ENCODE measurements around the gene MAP4K5. TPM values are rescaled to one million over a fixed set of nuclear protein-coding genes. Genes with fewer than 3 reads are reported as not detected.

MAP4K5 gene
- total and polyA plus RNA-seq, 2 of the 13 experiments (the other 11 are each of a cell fraction or from before 2014, with no cell fraction given) = 12.7 to 23.9 TPM

GRCh38 chr14:50395448-50395847 is 136.9 kb downstream of the MAP4K5 start (continued):
- TF ChIP-seq NPAS2 (CRISPR knock-in tag; IDR thresholded peaks at IDR 0.05; ENCODE audit: borderline replicate concordance) (no peak), ZNF629 (CRISPR knock-in tag; conservative IDR thresholded peaks at IDR 0.05) (no peak), IKZF5 (CRISPR knock-in tag; IDR thresholded peaks at IDR 0.05) (no peak)
- TF ChIP-seq, protein P1, sequence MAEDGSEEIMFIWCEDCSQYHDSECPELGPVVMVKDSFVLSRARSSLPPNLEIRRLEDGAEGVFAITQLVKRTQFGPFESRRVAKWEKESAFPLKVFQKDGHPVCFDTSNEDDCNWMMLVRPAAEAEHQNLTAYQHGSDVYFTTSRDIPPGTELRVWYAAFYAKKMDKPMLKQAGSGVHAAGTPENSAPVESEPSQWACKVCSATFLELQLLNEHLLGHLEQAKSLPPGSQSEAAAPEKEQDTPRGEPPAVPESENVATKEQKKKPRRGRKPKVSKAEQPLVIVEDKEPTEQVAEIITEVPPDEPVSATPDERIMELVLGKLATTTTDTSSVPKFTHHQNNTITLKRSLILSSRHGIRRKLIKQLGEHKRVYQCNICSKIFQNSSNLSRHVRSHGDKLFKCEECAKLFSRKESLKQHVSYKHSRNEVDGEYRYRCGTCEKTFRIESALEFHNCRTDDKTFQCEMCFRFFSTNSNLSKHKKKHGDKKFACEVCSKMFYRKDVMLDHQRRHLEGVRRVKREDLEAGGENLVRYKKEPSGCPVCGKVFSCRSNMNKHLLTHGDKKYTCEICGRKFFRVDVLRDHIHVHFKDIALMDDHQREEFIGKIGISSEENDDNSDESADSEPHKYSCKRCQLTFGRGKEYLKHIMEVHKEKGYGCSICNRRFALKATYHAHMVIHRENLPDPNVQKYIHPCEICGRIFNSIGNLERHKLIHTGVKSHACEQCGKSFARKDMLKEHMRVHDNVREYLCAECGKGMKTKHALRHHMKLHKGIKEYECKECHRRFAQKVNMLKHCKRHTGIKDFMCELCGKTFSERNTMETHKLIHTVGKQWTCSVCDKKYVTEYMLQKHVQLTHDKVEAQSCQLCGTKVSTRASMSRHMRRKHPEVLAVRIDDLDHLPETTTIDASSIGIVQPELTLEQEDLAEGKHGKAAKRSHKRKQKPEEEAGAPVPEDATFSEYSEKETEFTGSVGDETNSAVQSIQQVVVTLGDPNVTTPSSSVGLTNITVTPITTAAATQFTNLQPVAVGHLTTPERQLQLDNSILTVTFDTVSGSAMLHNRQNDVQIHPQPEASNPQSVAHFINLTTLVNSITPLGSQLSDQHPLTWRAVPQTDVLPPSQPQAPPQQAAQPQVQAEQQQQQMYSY (CRISPR knock-in tag; IDR thresholded peaks at IDR 0.05) = no peak

DNA sequence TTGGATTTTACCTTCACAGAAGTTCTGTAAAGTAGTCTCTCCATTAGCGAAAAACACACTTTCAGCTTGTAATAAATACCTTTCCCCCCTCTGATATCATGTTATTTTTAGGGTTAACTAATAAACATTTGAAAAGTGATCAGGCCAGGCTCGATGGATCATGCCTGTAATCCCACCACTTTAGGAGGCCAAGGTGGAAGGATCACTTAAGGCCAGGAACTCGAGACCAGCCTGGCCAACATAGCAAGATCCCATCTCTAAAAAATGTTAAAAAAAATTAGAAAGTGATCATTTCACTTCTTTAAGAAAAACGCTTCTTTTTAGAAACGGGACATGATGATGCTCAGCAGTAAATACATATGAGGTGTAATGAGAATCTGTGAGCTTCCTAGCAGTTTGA is 137.7 kb downstream of the MAP4K5 start:
- no TSS peak for BruUV-seq (replicated peaks)
- H3K4me1 ChIP-seq (ENCODE audit: insufficient read depth, low read length) = peaks cover 59% of the 10 kb centered on the region
- H3K4me3 ChIP-seq (replicated peaks in 1 of 3; ENCODE audit: insufficient read depth in 1 of 3, low read depth in 2 of 3, low read length in 3 of 3) = no peak overlapping the region
- no peaks in the 10 kb centered on the region for H4K20me1 ChIP-seq (ENCODE audit: insufficient read depth, low read length)
- no peak overlapping the region for H3K27ac ChIP-seq (ENCODE audit: extremely low read length, insufficient read depth, low read length)
- H2AFZ ChIP-seq (ENCODE audit: low read length) = no peak overlapping the region
- no peak for FAIRE-seq
- no peaks in the 10 kb centered on the region for H3K79me2 ChIP-seq (ENCODE audit: insufficient read depth, low read length)
- in situ Hi-C loops (cut with HindIII; ENCODE audit: extremely low pct_ligation_motif_present, low pct_unique_long_range_greater_than_20kb) (no loop called here), intact Hi-C loops (cut with micrococcal nuclease; ENCODE audit: unreplicated experiment) (loop anchor here (5.0 kb wide), 2 partner anchors 48 to 72 kb away; no protein-coding TSS in a partner anchor)
- ChIA-PET CTCF (ENCODE audit: low intra/inter-chr PET ratio, low total read pairs) (no interaction called here), POLR2A (no interaction called here)
- WGBS (ENCODE audit: low lambda C conversion rate) = 94% methylated on average over 5 of the region's 5 CpGs
- no peaks in the 10 kb centered on the region for H3K9me3 ChIP-seq (ENCODE audit: low read length)
- DNase-seq (ENCODE audit: low spot score) = no peak
- no peak overlapping the region for H3K4me2 ChIP-seq (ENCODE audit: low read depth, low read length)
- TF ChIP-seq ZNF121 (CRISPR knock-in tag; IDR thresholded peaks at IDR 0.05) = peak; percentile 36; the same call in 1 of the 2 replicates
- TF ChIP-seq SAP130 (CRISPR knock-in tag; IDR thresholded peaks at IDR 0.05; ENCODE audit: low read depth) = no peak
- TF ChIP-seq TGIF2 (CRISPR knock-in tag; IDR thresholded peaks at IDR 0.05) = no peak
- TF ChIP-seq PHF8 (CRISPR knock-in tag; IDR thresholded peaks at IDR 0.05) = no peak
- no peak for TF ChIP-seq MXD3 (CRISPR knock-in tag; IDR thresholded peaks at IDR 0.05)
- no peaks in the 10 kb centered on the region for H3K36me3 ChIP-seq (replicated peaks in 1 of 2; ENCODE audit: control insufficient read depth in 1 of 2, insufficient read depth in 2 of 2, low read length in 2 of 2)
- no peaks in the 10 kb centered on the region for H3K27me3 ChIP-seq (ENCODE audit: control insufficient read depth in 1 of 2, insufficient read depth in 2 of 2, low read length in 2 of 2)
- no peak overlapping the region for H3K9ac ChIP-seq (ENCODE audit: insufficient read depth, low read depth, low read length)
- no peak for ATAC-seq
